Esophagus muscularis mucosa (tissue), 4 donors: Measurements from ENCODE around the gene VSIG10L2.

ENCODE experiments used
- EP300 ChIP-seq: sonication (generic); formaldehyde crosslinking; IDR thresholded peaks from one replicate; pipeline ENCODE4 v1.6.1; 2017; ENCODE audit warnings: antibody characterized with exemption
- POLR2A ChIP-seq: fragments of 450-650 bp; IDR thresholded peaks from one replicate; pipeline ENCODE4 v1.6.1; 2017; ENCODE audit warnings: antibody characterized with exemption, moderate library complexity, mild to moderate bottlenecking, low read depth
- TF ChIP-seq, protein P1 (sequence below), 3 experiments: fragments of 200-600 bp in 2 of 3; fragments of 450-650 bp in 1 of 3; sonication (generic) in 2 of 3; IDR thresholded peaks; one replicate each; pipeline ENCODE4 v1.5.1; 2017 to 2019; ENCODE audit warnings: antibody characterized with exemption in 3 of 3, mild to moderate bottlenecking in 2 of 3, moderate library complexity in 1 of 3

- TF ChIP-seq, protein P1, sequence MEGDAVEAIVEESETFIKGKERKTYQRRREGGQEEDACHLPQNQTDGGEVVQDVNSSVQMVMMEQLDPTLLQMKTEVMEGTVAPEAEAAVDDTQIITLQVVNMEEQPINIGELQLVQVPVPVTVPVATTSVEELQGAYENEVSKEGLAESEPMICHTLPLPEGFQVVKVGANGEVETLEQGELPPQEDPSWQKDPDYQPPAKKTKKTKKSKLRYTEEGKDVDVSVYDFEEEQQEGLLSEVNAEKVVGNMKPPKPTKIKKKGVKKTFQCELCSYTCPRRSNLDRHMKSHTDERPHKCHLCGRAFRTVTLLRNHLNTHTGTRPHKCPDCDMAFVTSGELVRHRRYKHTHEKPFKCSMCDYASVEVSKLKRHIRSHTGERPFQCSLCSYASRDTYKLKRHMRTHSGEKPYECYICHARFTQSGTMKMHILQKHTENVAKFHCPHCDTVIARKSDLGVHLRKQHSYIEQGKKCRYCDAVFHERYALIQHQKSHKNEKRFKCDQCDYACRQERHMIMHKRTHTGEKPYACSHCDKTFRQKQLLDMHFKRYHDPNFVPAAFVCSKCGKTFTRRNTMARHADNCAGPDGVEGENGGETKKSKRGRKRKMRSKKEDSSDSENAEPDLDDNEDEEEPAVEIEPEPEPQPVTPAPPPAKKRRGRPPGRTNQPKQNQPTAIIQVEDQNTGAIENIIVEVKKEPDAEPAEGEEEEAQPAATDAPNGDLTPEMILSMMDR (IDR thresholded peaks at IDR 0.05): no peak
- TF ChIP-seq POLR2A: no peak
- no peak for TF ChIP-seq EP300
Measured at GRCh38 chr11:125956391-125957134, 10.7 kb downstream of the VSIG10L2 start.
